Measurements from ENCODE around the gene NEURL2.

- TF ChIP-seq MAX (IDR thresholded peaks at IDR 0.05) (no peak), CTCF (IDR thresholded peaks at IDR 0.05; ENCODE audit: low read depth, low read length, missing input control) (no peak), TAF1 (conservative IDR thresholded peaks at IDR 0.05) (no peak), NR2F2 (IDR thresholded peaks at IDR 0.05) (no peak), ATF3 (IDR thresholded peaks at IDR 0.05) (no peak), GABPA (IDR thresholded peaks at IDR 0.05 in 1 of 2, conservative IDR thresholded peaks at IDR 0.05 in 1 of 2) (no peak), ZBTB33 (IDR thresholded peaks at IDR 0.05) (no peak), FOXA1 (IDR thresholded peaks at IDR 0.05) (no peak), JUND (IDR thresholded peaks at IDR 0.05) (no peak), HNF4A (conservative IDR thresholded peaks at IDR 0.05) (no peak), YY1 (IDR thresholded peaks at IDR 0.05) (no peak)
Measured at GRCh38 chr20:45937765-45938164, 46.8 kb upstream of the NEURL2 start.
